ENCODE data around the gene ZNF747. TPM values are rescaled to one million over a fixed set of nuclear protein-coding genes. Genes with fewer than 3 reads are reported as not detected.

The ZNF747 gene
- total RNA-seq, 1 donor from 2014 or later = 4.8 TPM

DNA sequence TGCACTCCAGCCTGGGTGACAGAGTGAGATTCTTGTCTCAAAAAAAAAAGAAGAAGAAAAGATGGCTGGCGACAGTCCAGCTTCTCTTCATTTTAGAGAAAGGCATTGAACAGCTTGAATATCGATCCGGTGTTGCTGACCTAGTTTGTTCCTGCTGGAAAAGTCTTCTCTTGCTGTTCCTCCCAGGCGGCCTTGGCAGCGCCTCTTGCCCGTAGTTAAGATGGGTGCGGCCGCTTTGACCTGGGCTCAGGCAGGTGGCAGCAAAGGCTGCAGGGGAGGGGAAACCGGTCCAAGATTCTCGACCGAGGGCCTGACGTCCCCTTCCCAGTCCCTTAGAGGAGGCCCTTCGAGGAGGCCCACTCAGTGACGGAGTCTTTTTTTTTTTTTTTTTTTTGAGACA is 27.4 kb upstream of the ZNF747 start:
- no peak for DNase-seq (ENCODE audit: extremely low spot score, unreplicated experiment)
- Mint-ChIP-seq H3K4me3 (ENCODE audit: unreplicated experiment) (no peak overlapping the region), H3K4me1 (ENCODE audit: unreplicated experiment) (peaks cover 11% of the 10 kb centered on the region), H3K36me3 (ENCODE audit: unreplicated experiment) (no peaks in the 10 kb centered on the region), H3K27me3 (ENCODE audit: unreplicated experiment) (peaks cover 3% of the 10 kb centered on the region), H3K9me3 (ENCODE audit: unreplicated experiment) (no peaks in the 10 kb centered on the region), H3K27ac (ENCODE audit: unreplicated experiment) (no peak overlapping the region)
- no peak for TF ChIP-seq CTCF (IDR thresholded peaks at IDR 0.05)

GRCh38 chr16:30561089-30561816 is 26.6 kb upstream of the ZNF747 start:
- Mint-ChIP-seq H3K4me3 (ENCODE audit: unreplicated experiment) (no peak overlapping the region), H3K27ac (ENCODE audit: unreplicated experiment) (no peak overlapping the region), H3K9me3 (ENCODE audit: unreplicated experiment) (no peaks in the 10 kb centered on the region), H3K27me3 (ENCODE audit: unreplicated experiment) (peaks cover 1% of the 10 kb centered on the region), H3K4me1 (ENCODE audit: unreplicated experiment) (peaks cover 17% of the 10 kb centered on the region), H3K36me3 (ENCODE audit: unreplicated experiment) (peaks cover 1% of the 10 kb centered on the region)
- no peak for TF ChIP-seq CTCF (IDR thresholded peaks at IDR 0.05)
- no peak for DNase-seq (ENCODE audit: extremely low spot score, unreplicated experiment)

- no peak for DNase-seq (ENCODE audit: extremely low spot score, unreplicated experiment)
- Mint-ChIP-seq H3K36me3 (ENCODE audit: unreplicated experiment) (peaks cover 5% of the 10 kb centered on the region), H3K4me1 (ENCODE audit: unreplicated experiment) (peaks cover 21% of the 10 kb centered on the region), H3K27me3 (ENCODE audit: unreplicated experiment) (no peaks in the 10 kb centered on the region), H3K27ac (ENCODE audit: unreplicated experiment) (no peak overlapping the region), H3K4me3 (ENCODE audit: unreplicated experiment) (no peak overlapping the region), H3K9me3 (ENCODE audit: unreplicated experiment) (no peaks in the 10 kb centered on the region)
- no peak for TF ChIP-seq CTCF (IDR thresholded peaks at IDR 0.05)
Observed at GRCh38 chr16:30559690-30560089, 25.0 kb upstream of the ZNF747 start.

- no peak for TF ChIP-seq CTCF (IDR thresholded peaks at IDR 0.05)
Observed at GRCh38 chr16:30558789-30559377, 24.2 kb upstream of the ZNF747 start.

DNA sequence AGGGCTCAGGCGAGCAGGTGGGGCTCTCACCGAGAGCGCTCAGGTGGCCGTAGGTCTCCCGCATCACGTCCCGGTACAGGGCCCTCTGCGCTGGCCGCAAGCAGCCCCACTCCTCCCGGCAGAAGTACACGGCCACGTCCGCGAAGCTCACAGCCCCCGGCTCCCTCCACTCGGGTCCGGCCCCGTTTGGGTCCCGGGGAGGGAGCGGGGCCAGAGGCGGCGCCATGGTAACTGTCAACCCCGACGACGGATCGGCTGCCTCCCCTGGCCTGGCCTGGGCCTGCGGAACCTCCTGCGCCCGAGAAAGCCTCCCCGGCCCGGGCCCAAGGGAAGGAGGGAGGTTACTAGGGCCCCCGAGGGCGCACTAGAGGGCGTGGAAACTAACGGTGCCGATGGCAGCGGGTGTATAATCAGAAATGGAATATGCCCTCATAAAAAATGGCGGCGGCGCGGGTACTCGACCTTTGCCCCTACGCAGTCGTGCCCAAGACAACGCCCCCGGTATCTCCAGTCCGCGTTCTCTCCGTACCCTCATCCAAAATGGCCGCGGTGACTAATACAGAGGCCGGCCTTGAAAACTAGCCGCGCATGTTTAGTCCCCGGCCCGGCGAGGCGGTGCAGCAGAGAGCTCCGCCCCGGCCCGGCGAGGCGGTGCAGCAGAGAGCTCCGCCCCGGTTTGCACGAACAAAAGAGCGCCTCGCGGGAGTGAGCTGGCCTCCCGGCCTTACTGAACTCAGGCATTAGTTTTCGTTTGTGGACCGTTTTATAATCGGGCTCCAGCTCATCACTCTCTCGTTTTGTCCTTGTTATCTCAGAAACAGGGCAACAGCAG is 23.5 kb upstream of the ZNF747 start, which contains the start of gene ZNF764:
Gene ZNF764, minus strand, starts transcription at position 418 of the 832 bp plus-strand sequence. Its CDS starts 192 bp downstream, at position 226.
- peaks cover 21% of the 10 kb centered on the region for H3K4me1 Mint-ChIP-seq (ENCODE audit: unreplicated experiment)
- peak within 1 kb of the TSS; percentile 79 for H3K4me3 Mint-ChIP-seq (ENCODE audit: unreplicated experiment)
- no peaks in the 10 kb centered on the region for H3K9me3 Mint-ChIP-seq (ENCODE audit: unreplicated experiment)
- H3K27me3 Mint-ChIP-seq (ENCODE audit: unreplicated experiment) = no peaks in the 10 kb centered on the region
- no peak for TF ChIP-seq CTCF (IDR thresholded peaks at IDR 0.05)
- DNase-seq (ENCODE audit: extremely low spot score, unreplicated experiment) = peak; percentile 98
- peaks cover 14% of the 10 kb centered on the region for H3K36me3 Mint-ChIP-seq (ENCODE audit: unreplicated experiment)
- peak within 1 kb of the TSS; percentile 91 for H3K27ac Mint-ChIP-seq (ENCODE audit: unreplicated experiment)

More at GRCh38 chr16:30558789-30559377, 24.2 kb upstream of the ZNF747 start:
- Mint-ChIP-seq H3K4me1 (ENCODE audit: unreplicated experiment) (peaks cover 21% of the 10 kb centered on the region), H3K27ac (ENCODE audit: unreplicated experiment) (peak overlapping the region; percentile 91), H3K36me3 (ENCODE audit: unreplicated experiment) (peaks cover 7% of the 10 kb centered on the region), H3K9me3 (ENCODE audit: unreplicated experiment) (no peaks in the 10 kb centered on the region), H3K4me3 (ENCODE audit: unreplicated experiment) (peak overlapping the region; percentile 79), H3K27me3 (ENCODE audit: unreplicated experiment) (no peaks in the 10 kb centered on the region)
- no peak for DNase-seq (ENCODE audit: extremely low spot score, unreplicated experiment)
